Subcutaneous adipose tissue (tissue), 4 donors: ENCODE measurements around the gene PEX5L. TPM values are rescaled to one million over a fixed set of nuclear protein-coding genes. Genes with fewer than 3 reads are reported as not detected.

ENCODE experiments used
- total RNA-seq, 4 donors: library from RNA; depleted of rRNA; stranded (reverse); fragments of >200 nt; gene quantifications; one replicate each; pipeline ENCODE4 v1.1.0, GENCODE V29; 2016
- TF ChIP-seq, protein P1 (sequence below): fragments of 450-650 bp; IDR thresholded peaks from one replicate; pipeline ENCODE4 v1.5.1; 2016; ENCODE audit warnings: low read depth, mild to moderate bottlenecking, control low read depth, antibody characterized with exemption, moderate library complexity

PEX5L gene
- total RNA-seq, 4 donors from 2014 or later: under 0.01 to 0.34 TPM; not detected in 2

DNA sequence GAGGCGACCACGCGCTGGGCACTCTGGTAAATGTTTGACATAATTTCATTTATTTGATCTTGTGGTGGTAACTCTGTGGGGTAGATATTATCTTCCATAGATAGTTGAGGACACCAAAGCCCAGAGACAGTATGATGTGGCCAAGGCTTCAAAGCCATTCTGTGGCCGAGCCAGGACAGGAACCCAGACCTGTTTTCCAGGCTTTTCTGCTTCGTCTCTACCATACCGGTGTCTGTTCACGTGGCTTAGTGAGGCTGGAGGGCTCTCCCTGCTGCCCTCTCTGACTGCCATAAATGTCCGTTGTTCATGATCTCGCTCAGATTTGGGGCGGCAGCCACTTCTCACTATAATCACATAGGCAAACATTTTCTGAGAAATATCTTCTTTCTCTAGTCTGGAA, 134.7 kb downstream of the PEX5L start:
- TF ChIP-seq, protein P1, sequence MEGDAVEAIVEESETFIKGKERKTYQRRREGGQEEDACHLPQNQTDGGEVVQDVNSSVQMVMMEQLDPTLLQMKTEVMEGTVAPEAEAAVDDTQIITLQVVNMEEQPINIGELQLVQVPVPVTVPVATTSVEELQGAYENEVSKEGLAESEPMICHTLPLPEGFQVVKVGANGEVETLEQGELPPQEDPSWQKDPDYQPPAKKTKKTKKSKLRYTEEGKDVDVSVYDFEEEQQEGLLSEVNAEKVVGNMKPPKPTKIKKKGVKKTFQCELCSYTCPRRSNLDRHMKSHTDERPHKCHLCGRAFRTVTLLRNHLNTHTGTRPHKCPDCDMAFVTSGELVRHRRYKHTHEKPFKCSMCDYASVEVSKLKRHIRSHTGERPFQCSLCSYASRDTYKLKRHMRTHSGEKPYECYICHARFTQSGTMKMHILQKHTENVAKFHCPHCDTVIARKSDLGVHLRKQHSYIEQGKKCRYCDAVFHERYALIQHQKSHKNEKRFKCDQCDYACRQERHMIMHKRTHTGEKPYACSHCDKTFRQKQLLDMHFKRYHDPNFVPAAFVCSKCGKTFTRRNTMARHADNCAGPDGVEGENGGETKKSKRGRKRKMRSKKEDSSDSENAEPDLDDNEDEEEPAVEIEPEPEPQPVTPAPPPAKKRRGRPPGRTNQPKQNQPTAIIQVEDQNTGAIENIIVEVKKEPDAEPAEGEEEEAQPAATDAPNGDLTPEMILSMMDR: no peak

DNA sequence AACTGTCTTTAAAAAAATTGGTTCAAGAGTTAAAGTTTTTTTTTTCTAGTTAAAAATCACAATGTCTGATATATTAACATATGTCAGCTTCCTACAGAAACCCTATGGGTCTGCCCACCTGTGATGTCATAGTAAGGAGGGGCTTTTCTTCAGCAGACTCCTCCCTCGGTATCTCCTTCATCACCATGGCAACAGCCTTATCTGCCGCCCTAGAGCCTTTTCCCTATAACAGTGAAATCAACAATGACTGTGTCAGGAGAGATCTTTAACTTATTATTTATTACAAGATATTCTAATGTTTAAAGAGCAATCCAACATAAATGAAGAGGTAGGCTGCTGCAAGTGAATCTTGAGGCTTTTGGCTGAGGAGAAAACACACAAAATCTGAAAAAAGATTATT, 138.7 kb downstream of the PEX5L start:
- TF ChIP-seq, protein P1: no peak

DNA sequence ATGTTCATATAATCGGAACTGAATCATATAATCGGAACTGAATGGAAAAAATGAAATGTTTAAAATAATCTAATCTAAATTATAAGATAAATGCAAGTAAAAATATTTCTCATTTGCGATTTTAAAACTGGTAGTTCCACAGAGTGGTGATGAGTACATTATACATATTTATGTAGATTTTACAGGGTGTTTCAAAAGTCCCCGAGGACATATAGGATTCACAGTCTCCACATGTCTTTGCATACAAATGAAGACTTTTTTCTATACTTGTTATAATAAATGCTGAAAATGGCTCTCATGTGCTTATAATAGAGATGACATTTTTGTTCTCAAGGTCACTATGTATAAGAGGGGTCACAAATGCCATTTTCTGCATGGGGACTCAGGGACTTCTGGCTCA, 139.5 kb downstream of the PEX5L start:
- TF ChIP-seq, protein P1: no peak

DNA sequence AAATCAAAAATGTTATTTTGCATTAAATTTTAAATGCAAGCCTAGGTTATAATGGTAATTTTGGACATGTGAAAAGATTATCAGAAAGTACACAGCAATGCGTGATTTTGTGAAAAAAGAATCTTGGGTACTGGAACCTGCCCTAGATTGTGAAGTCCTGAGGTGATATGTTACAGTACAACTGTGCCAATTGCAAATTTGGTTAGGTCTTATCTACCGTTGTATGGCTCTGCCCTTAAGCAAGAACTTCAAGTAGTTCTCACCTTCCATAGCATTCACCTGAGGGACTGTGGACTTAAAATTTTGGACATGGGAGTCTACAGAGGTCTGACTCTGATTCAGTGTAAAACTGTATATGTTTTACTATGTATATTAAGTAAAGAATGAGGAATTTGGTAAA, 140.2 kb downstream of the PEX5L start:
- TF ChIP-seq, protein P1: no peak

DNA sequence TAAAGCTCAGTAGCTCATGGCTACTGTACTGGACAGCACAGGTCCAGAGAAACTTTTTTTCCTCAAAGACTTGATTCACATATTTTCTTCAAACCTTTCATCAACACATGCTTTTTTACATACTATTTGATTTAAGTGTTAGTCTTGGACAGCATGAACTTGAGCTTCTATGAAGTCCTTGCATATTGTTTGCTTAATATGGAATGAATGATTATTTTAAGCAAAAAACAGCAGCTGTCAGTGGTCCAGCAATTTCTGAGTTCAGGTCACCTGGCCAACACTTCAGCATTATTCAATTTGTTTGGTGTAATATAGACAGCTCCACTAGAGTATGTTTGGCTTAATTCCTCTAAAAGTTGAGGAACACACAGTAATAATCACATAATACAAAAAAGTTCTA, 141.4 kb downstream of the PEX5L start:
- TF ChIP-seq, protein P1: no peak

DNA sequence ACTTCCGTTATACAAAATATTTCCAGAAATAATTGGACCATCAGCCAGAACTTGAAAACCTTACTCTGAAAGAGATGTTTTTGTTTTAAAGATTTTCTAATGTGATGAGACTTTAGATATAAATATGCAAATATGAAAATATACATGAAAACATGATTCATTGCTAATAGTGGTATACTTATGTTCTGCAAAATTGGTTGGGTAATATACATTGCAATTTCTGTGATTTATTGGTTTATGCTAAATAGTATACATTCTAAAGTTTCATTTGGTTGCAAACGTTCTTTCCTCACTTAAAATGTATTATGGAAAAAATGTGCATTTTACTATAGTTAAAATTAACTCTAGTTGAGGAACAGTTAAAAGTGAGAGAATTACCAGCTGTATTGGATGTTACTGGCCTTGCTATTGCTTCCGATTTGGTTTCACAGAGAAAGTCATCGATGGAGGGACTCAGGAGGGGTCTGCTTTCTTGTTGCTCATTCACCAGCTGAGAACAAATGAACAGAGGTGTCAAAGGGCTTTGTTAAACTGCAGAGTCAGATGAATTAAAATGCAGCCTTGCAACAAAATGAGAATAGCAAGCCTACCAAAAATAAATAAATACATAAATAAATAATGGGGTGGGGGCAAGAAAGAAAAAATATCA, 149.3 kb downstream of the PEX5L start:
- TF ChIP-seq, protein P1: no peak

DNA sequence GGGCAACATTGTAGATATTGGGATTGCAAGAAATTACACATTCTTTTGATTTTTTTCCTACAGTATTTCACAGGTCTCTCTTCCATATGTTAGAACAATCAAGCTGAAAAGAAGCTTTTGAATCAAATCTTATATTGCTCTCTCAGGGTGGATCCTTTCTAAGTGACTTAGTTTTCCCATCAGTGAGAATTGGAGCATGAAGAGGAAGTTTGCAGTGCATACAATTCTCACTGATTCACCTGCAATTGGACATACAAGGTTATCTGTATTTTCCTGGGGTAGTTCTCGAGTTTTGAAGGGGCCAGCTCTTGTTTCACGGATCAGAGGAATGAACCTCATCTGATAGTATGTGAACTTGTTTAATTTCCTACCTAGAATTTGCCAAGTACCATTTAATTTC, 150.8 kb downstream of the PEX5L start:
- TF ChIP-seq, protein P1: no peak
